Liver (tissue), 3 donors: ENCODE measurements around the gene COPZ1.

Experiments used
- GABPA ChIP-seq, 2 donors: IDR thresholded peaks in 1 of 2; conservative IDR thresholded peaks in 1 of 2; 2 replicates each; pipeline ENCODE4 v1.6.1; 2016; ENCODE audit warnings: antibody characterized with exemption in 2 of 2, mild to moderate bottlenecking in 1 of 2, moderate library complexity in 1 of 2
- HNF4G ChIP-seq: IDR thresholded peaks from 2 replicates; pipeline ENCODE4 v1.6.1; 2016; ENCODE audit warnings: antibody characterized with exemption
- RAD21 ChIP-seq, 2 donors: IDR thresholded peaks; 2 replicates each; pipeline ENCODE4 v1.6.1; 2016; ENCODE audit warnings: antibody characterized with exemption in 2 of 2, mild to moderate bottlenecking in 2 of 2
- RXRA ChIP-seq, 2 donors: IDR thresholded peaks; 2 replicates each; pipeline ENCODE4 v1.6.1; 2017 to 2018; ENCODE audit warnings: antibody characterized with exemption in 2 of 2, mild to moderate bottlenecking in 1 of 2
- SP1 ChIP-seq: IDR thresholded peaks from 2 replicates; pipeline ENCODE4 v1.6.1; 2018; ENCODE audit warnings: antibody characterized with exemption, mild to moderate bottlenecking
- TAF1 ChIP-seq: conservative IDR thresholded peaks from 2 replicates; pipeline ENCODE4 v1.6.1; 2016; ENCODE audit warnings: antibody characterized with exemption, mild to moderate bottlenecking
- TF ChIP-seq, protein P1 (sequence below): fragments of 150-350 bp; IDR thresholded peaks from 2 replicates; pipeline ENCODE4 v1.5.1; 2017; ENCODE audit warnings: improper control_type of control experiment, low read depth, low read length; ENCODE audit not compliant: missing input control
- TF ChIP-seq, protein P2 (sequence below): IDR thresholded peaks from 2 replicates; pipeline ENCODE4 v1.6.1; 2016; ENCODE audit warnings: antibody characterized with exemption
- TF ChIP-seq, protein P3 (sequence below): IDR thresholded peaks from 2 replicates; pipeline ENCODE4 v1.6.1; 2016; ENCODE audit warnings: antibody characterized with exemption
- TF ChIP-seq, protein P4 (sequence below): IDR thresholded peaks from 2 replicates; pipeline ENCODE4 v1.6.1; 2016; ENCODE audit warnings: antibody characterized with exemption
- donor health status: healthy.
- donor health status: healthy.

DNA sequence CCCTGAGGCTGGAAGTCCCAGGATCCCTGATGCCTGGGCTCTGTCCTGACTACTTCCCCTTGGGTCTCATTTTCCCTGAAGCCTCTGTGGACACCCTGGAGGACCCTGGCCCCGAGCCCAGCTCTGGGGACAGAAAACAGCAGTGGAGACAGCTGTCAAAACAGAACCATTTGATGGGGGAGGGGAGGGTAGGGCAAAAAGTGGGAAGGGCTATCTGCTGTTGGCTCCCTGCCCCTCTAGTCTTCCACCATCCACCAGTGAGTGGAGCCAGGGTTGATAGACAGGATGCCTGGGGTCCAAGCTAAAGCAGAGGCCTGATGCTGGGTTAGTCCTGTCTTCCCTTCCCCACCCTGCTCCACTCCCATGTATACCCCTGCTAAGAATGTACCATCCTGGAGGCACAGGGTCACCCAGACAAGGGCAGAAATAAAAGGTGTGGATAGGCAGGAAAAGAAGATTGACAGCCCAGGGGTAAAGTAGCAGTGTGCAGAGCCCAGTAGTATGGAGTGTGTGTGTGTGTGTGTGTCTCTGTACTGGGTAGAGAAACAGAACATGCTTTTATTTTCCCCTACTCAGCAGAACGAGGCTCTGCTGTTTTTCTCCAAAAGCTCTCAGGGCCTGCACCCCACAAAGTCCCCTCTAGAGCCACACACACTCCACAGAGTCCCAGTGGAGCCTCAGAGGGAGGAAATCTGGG is 49.8 kb downstream of the COPZ1 start:
- TF ChIP-seq, protein P1, sequence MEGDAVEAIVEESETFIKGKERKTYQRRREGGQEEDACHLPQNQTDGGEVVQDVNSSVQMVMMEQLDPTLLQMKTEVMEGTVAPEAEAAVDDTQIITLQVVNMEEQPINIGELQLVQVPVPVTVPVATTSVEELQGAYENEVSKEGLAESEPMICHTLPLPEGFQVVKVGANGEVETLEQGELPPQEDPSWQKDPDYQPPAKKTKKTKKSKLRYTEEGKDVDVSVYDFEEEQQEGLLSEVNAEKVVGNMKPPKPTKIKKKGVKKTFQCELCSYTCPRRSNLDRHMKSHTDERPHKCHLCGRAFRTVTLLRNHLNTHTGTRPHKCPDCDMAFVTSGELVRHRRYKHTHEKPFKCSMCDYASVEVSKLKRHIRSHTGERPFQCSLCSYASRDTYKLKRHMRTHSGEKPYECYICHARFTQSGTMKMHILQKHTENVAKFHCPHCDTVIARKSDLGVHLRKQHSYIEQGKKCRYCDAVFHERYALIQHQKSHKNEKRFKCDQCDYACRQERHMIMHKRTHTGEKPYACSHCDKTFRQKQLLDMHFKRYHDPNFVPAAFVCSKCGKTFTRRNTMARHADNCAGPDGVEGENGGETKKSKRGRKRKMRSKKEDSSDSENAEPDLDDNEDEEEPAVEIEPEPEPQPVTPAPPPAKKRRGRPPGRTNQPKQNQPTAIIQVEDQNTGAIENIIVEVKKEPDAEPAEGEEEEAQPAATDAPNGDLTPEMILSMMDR, result no peak
- TF ChIP-seq TAF1 (no peak), RXRA (IDR thresholded peaks at IDR 0.05) (no peak), RAD21 (IDR thresholded peaks at IDR 0.05) (no peak), SP1 (no peak), GABPA (IDR thresholded peaks at IDR 0.05 in 1 of 2, conservative IDR thresholded peaks at IDR 0.05 in 1 of 2) (no peak), HNF4G (no peak)
- TF ChIP-seq, protein P2, sequence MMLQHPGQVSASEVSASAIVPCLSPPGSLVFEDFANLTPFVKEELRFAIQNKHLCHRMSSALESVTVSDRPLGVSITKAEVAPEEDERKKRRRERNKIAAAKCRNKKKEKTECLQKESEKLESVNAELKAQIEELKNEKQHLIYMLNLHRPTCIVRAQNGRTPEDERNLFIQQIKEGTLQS, result no peak
- TF ChIP-seq, protein P3, sequence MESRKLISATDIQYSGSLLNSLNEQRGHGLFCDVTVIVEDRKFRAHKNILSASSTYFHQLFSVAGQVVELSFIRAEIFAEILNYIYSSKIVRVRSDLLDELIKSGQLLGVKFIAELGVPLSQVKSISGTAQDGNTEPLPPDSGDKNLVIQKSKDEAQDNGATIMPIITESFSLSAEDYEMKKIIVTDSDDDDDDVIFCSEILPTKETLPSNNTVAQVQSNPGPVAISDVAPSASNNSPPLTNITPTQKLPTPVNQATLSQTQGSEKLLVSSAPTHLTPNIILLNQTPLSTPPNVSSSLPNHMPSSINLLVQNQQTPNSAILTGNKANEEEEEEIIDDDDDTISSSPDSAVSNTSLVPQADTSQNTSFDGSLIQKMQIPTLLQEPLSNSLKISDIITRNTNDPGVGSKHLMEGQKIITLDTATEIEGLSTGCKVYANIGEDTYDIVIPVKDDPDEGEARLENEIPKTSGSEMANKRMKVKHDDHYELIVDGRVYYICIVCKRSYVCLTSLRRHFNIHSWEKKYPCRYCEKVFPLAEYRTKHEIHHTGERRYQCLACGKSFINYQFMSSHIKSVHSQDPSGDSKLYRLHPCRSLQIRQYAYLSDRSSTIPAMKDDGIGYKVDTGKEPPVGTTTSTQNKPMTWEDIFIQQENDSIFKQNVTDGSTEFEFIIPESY, result no peak
- TF ChIP-seq, protein P4, sequence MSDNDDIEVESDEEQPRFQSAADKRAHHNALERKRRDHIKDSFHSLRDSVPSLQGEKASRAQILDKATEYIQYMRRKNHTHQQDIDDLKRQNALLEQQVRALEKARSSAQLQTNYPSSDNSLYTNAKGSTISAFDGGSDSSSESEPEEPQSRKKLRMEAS, result no peak
